GM13977 (cell line): ENCODE measurements around the gene PIEZO1.

Source experiments
- DNase-seq: peaks from one replicate; pipeline ENCODE4 v3.0.0; 2012; ENCODE audit warnings: low spot score
- CTCF ChIP-seq: IDR thresholded peaks from 2 replicates; pipeline ENCODE4 v1.5.1; 2012; ENCODE audit warnings: mild to moderate bottlenecking, control low read depth; ENCODE audit not compliant: insufficient read depth; ENCODE audit errors: extremely low read depth, missing control alignments
- in situ Hi-C: fragments of 300-500 bp; cut with MboI; formaldehyde crosslinking; loops from one replicate; pipeline ENCODE4 v1.12.0; 2022; ENCODE audit warnings: low sequenced_read_pairs, low pct_unique_long_range_greater_than_20kb, mixed read lengths, inconsistent platforms; ENCODE audit not compliant: unreplicated experiment

The PIEZO1 gene

GRCh38 chr16:88720396-88720970 is 64.5 kb downstream of the PIEZO1 start:
- no peak for DNase-seq
- no peak for TF ChIP-seq CTCF
- in situ Hi-C loops, result no loop called here

GRCh38 chr16:88719933-88720296 is 65.1 kb downstream of the PIEZO1 start:
- DNase-seq, result no peak
- in situ Hi-C loops, result no loop called here
- no peak for TF ChIP-seq CTCF

- DNase-seq, result no peak
- in situ Hi-C loops, result no loop called here
- no peak for TF ChIP-seq CTCF
Measured at GRCh38 chr16:88719267-88719932, 65.6 kb downstream of the PIEZO1 start.

GRCh38 chr16:88718178-88718577 is 66.8 kb downstream of the PIEZO1 start:
- TF ChIP-seq CTCF, result no peak
- DNase-seq, result no peak
- in situ Hi-C loops, result no loop called here

GRCh38 chr16:88716601-88717001 is 68.4 kb downstream of the PIEZO1 start:
- TF ChIP-seq CTCF, result no peak
- DNase-seq, result no peak
- in situ Hi-C loops, result no loop called here

- DNase-seq, result no peak
- TF ChIP-seq CTCF, result no peak
- in situ Hi-C loops, result no loop called here
Measured at GRCh38 chr16:88716201-88716600, 68.8 kb downstream of the PIEZO1 start.
